ENCODE measurements around the gene CCNH. TPM values are rescaled to one million over a fixed set of nuclear protein-coding genes. Genes with fewer than 3 reads are reported as not detected.

CCNH gene
- total RNA-seq, 1 experiment from 2014 or later, result 121 TPM

GRCh38 chr5:87411586-87411972 lies 1.2 kb downstream of the CCNH start:
- intact Hi-C loops (cut with micrococcal nuclease), result loop anchor here (10.0 kb wide), 1 partner anchor 353 kb away; no protein-coding TSS in a partner anchor
- H3K9me2 ChIP-seq (replicated peaks; ENCODE audit: low read length), result no peaks in the 10 kb centered on the region
- ATAC-seq, result no peak
- H3K79me2 ChIP-seq (ENCODE audit: low read length), result peaks cover 57% of the 10 kb centered on the region
- BruUV-seq (replicated peaks), result no TSS peak
- ChIA-PET POLR2A (ENCODE audit: unreplicated experiment) (interaction anchor here (0.6 to 0.7 kb wide), 3 partner anchors 47 to 145 kb away, joined by 3 to 5 read pairs (median 3); no protein-coding TSS in a partner anchor), CTCF (no interaction called here)
- DNase-seq, result no peak
- H3K27ac ChIP-seq (ENCODE audit: low read length), result peak overlapping the region; percentile 55; the same call in 1 of the 2 replicates
- peak overlapping the region; percentile 93 for H2AFZ ChIP-seq (ENCODE audit: low read length)
- H3K27me3 ChIP-seq (ENCODE audit: low read length), result no peaks in the 10 kb centered on the region
- peak overlapping the region; percentile 91 for H3K9ac ChIP-seq (ENCODE audit: low read length)
- H4K20me1 ChIP-seq (ENCODE audit: low read length), result peaks cover 13% of the 10 kb centered on the region
- H3F3A ChIP-seq (ENCODE audit: low read length, unreplicated experiment), result no peaks in the 10 kb centered on the region
- peak overlapping the region; percentile 84 for H3K4me3 ChIP-seq (ENCODE audit: low read length)
- H3K36me3 ChIP-seq (ENCODE audit: low read depth, low read length), result peaks cover 42% of the 10 kb centered on the region
- H3K9me3 ChIP-seq (ENCODE audit: low read length), result no peaks in the 10 kb centered on the region
- H3K4me1 ChIP-seq (ENCODE audit: insufficient read depth, low read length), result peaks cover 19% of the 10 kb centered on the region
- H3K4me2 ChIP-seq (ENCODE audit: low read length), result peak overlapping the region; percentile 84
- no peak for TF ChIP-seq EZH2phosphoT487 (IDR thresholded peaks at IDR 0.05; ENCODE audit: borderline replicate concordance, low read length)
- no peak for TF ChIP-seq EZH2 (IDR thresholded peaks at IDR 0.05; ENCODE audit: low read length, unreplicated experiment)
- no peak for TF ChIP-seq CTCF (conservative IDR thresholded peaks at IDR 0.05; ENCODE audit: low read depth, low read length)

- no TSS peak for BruUV-seq (replicated peaks)
- H3K4me3 ChIP-seq (ENCODE audit: low read length), result peak overlapping the region; percentile 84
- ChIA-PET POLR2A (ENCODE audit: unreplicated experiment) (interaction anchor here (0.6 kb wide), 2 partner anchors 144 kb away, joined by 3 to 5 read pairs; no protein-coding TSS in a partner anchor), CTCF (no interaction called here)
- peak; percentile 46 for DNase-seq
- H3F3A ChIP-seq (ENCODE audit: low read length, unreplicated experiment), result no peaks in the 10 kb centered on the region
- H3K4me2 ChIP-seq (ENCODE audit: low read length), result peak overlapping the region; percentile 84
- H3K9ac ChIP-seq (ENCODE audit: low read length), result peak overlapping the region; percentile 91
- H3K9me3 ChIP-seq (ENCODE audit: low read length), result no peaks in the 10 kb centered on the region
- H2AFZ ChIP-seq (ENCODE audit: low read length), result no peak overlapping the region
- H3K36me3 ChIP-seq (ENCODE audit: low read depth, low read length), result peaks cover 49% of the 10 kb centered on the region
- no peak for ATAC-seq
- H4K20me1 ChIP-seq (ENCODE audit: low read length), result peaks cover 13% of the 10 kb centered on the region
- no peaks in the 10 kb centered on the region for H3K9me2 ChIP-seq (replicated peaks; ENCODE audit: low read length)
- TF ChIP-seq CTCF (conservative IDR thresholded peaks at IDR 0.05; ENCODE audit: low read depth, low read length) (no peak), EZH2 (IDR thresholded peaks at IDR 0.05; ENCODE audit: low read length, unreplicated experiment) (no peak), EZH2phosphoT487 (IDR thresholded peaks at IDR 0.05; ENCODE audit: borderline replicate concordance, low read length) (no peak)
- H3K4me1 ChIP-seq (ENCODE audit: insufficient read depth, low read length), result peaks cover 19% of the 10 kb centered on the region
- peaks cover 62% of the 10 kb centered on the region for H3K79me2 ChIP-seq (ENCODE audit: low read length)
- intact Hi-C loops (cut with micrococcal nuclease), result loop anchor here (10.0 kb wide), 1 partner anchor 354 kb away; no protein-coding TSS in a partner anchor
- H3K27me3 ChIP-seq (ENCODE audit: low read length), result no peaks in the 10 kb centered on the region
- H3K27ac ChIP-seq (ENCODE audit: low read length), result no peak overlapping the region
Measured at GRCh38 chr5:87410931-87411330, 1.8 kb downstream of the CCNH start.

- ChIA-PET POLR2A (ENCODE audit: unreplicated experiment) (no interaction called here), CTCF (no interaction called here)
- Histone ChIP-seq H3K27ac (ENCODE audit: low read length) (no peak overlapping the region), H2AFZ (ENCODE audit: low read length) (no peak overlapping the region), H3K4me2 (ENCODE audit: low read length) (no peak overlapping the region), H3F3A (ENCODE audit: low read length, unreplicated experiment) (no peaks in the 10 kb centered on the region), H4K20me1 (ENCODE audit: low read length) (peaks cover 13% of the 10 kb centered on the region), H3K36me3 (ENCODE audit: low read depth, low read length) (peaks cover 74% of the 10 kb centered on the region), H3K79me2 (ENCODE audit: low read length) (peaks cover 62% of the 10 kb centered on the region), H3K9ac (ENCODE audit: low read length) (no peak overlapping the region), H3K4me3 (ENCODE audit: low read length) (no peak overlapping the region), H3K9me3 (ENCODE audit: low read length) (no peaks in the 10 kb centered on the region), H3K9me2 (replicated peaks; ENCODE audit: low read length) (no peaks in the 10 kb centered on the region), H3K27me3 (ENCODE audit: low read length) (no peaks in the 10 kb centered on the region), H3K4me1 (ENCODE audit: insufficient read depth, low read length) (peaks cover 16% of the 10 kb centered on the region)
- intact Hi-C loops (cut with micrococcal nuclease), result no loop called here
- BruUV-seq (replicated peaks), result no TSS peak
- DNase-seq (no peak), ATAC-seq (no peak)
- TF ChIP-seq CTCF (conservative IDR thresholded peaks at IDR 0.05; ENCODE audit: low read depth, low read length) (no peak), EZH2phosphoT487 (IDR thresholded peaks at IDR 0.05; ENCODE audit: borderline replicate concordance, low read length) (no peak), EZH2 (IDR thresholded peaks at IDR 0.05; ENCODE audit: low read length, unreplicated experiment) (no peak)
Measured at GRCh38 chr5:87408204-87408603, 4.5 kb downstream of the CCNH start.
